Measurements from ENCODE around the gene GOLGA8Q. TPM values are rescaled to one million over a fixed set of nuclear protein-coding genes. Genes with fewer than 3 reads are reported as not detected.
A peak's percentile ranks its signal among the peaks of the same experiment; 100 is the strongest.
"Not testable (repeated sequence)": the region's sequence is repeated elsewhere in the genome, so short reads cannot be mapped to it uniquely, and the experiment has no call there.

The GOLGA8Q gene
- total and polyA plus RNA-seq, 3 experiments from 2014 or later = 1.0 TPM; not detected in 2

- H3K9me3 Mint-ChIP-seq; H3K36me3 ChIP-seq (ENCODE audit: insufficient read depth, low read length); POLR2A ChIA-PET; H3K4me1 ChIP-seq (ENCODE audit: insufficient read depth, low read length); H3K4me3 ChIP-seq (ENCODE audit: low read length); CTCF ChIA-PET; H3K27me3 ChIP-seq (ENCODE audit: insufficient read depth, low read length, poor library complexity, severe bottlenecking); H3K27me3 Mint-ChIP-seq; H3K27ac Mint-ChIP-seq; H3K36me3 Mint-ChIP-seq; H3K27ac ChIP-seq (ENCODE audit: low read depth, low read length); H3K4me1 Mint-ChIP-seq; H3K9me3 ChIP-seq (ENCODE audit: low read length); H3K4me3 Mint-ChIP-seq: not testable (repeated sequence)
- peak in 1 of 5 donors; percentile 0 for DNase-seq
Measured at GRCh38 chr15:30566949-30567348, 15.1 kb downstream of the GOLGA8Q start.

- DNase-seq; CTCF ChIA-PET; H3K4me1 Mint-ChIP-seq; H3K36me3 Mint-ChIP-seq; POLR2A ChIA-PET; H3K4me3 ChIP-seq (ENCODE audit: low read length); H3K9me3 Mint-ChIP-seq; H3K27me3 Mint-ChIP-seq; H3K4me1 ChIP-seq (ENCODE audit: insufficient read depth, low read length); H3K27ac ChIP-seq (ENCODE audit: low read depth, low read length); H3K27ac Mint-ChIP-seq; H3K9me3 ChIP-seq (ENCODE audit: low read length); H3K27me3 ChIP-seq (ENCODE audit: insufficient read depth, low read length, poor library complexity, severe bottlenecking); H3K36me3 ChIP-seq (ENCODE audit: insufficient read depth, low read length); H3K4me3 Mint-ChIP-seq: not testable (repeated sequence)
Measured at GRCh38 chr15:30573012-30573491, 21.2 kb downstream of the GOLGA8Q start.

- H3K9me3 ChIP-seq (ENCODE audit: low read length); H3K4me3 ChIP-seq (ENCODE audit: low read length); H3K27ac ChIP-seq (ENCODE audit: low read depth, low read length); H3K27me3 ChIP-seq (ENCODE audit: insufficient read depth, low read length, poor library complexity, severe bottlenecking); CTCF ChIA-PET; H3K9me3 Mint-ChIP-seq; H3K4me1 Mint-ChIP-seq; H3K36me3 Mint-ChIP-seq; H3K27me3 Mint-ChIP-seq; POLR2A ChIA-PET; H3K27ac Mint-ChIP-seq; H3K4me3 Mint-ChIP-seq; H3K36me3 ChIP-seq (ENCODE audit: insufficient read depth, low read length); DNase-seq; H3K4me1 ChIP-seq (ENCODE audit: insufficient read depth, low read length): not testable (repeated sequence)
Measured at GRCh38 chr15:30579394-30579970, 27.6 kb downstream of the GOLGA8Q start.

- H3K27me3 Mint-ChIP-seq; H3K4me1 Mint-ChIP-seq; H3K27ac ChIP-seq (ENCODE audit: low read depth, low read length); DNase-seq; H3K27me3 ChIP-seq (ENCODE audit: insufficient read depth, low read length, poor library complexity, severe bottlenecking); CTCF ChIA-PET; H3K9me3 ChIP-seq (ENCODE audit: low read length); POLR2A ChIA-PET; H3K36me3 ChIP-seq (ENCODE audit: insufficient read depth, low read length); H3K4me1 ChIP-seq (ENCODE audit: insufficient read depth, low read length); H3K36me3 Mint-ChIP-seq; H3K4me3 Mint-ChIP-seq; H3K9me3 Mint-ChIP-seq; H3K4me3 ChIP-seq (ENCODE audit: low read length); H3K27ac Mint-ChIP-seq: not testable (repeated sequence)
Measured at GRCh38 chr15:30580716-30581115, 28.9 kb downstream of the GOLGA8Q start.

GRCh38 chr15:30598953-30599352 is 47.1 kb downstream of the GOLGA8Q start:
- H3K9me3 Mint-ChIP-seq; H3K36me3 Mint-ChIP-seq; H3K4me3 ChIP-seq (ENCODE audit: low read length); H3K4me1 Mint-ChIP-seq; H3K36me3 ChIP-seq (ENCODE audit: insufficient read depth, low read length); H3K27me3 Mint-ChIP-seq; CTCF ChIA-PET; H3K27ac ChIP-seq (ENCODE audit: low read depth, low read length); H3K4me1 ChIP-seq (ENCODE audit: insufficient read depth, low read length); H3K27ac Mint-ChIP-seq; H3K9me3 ChIP-seq (ENCODE audit: low read length); POLR2A ChIA-PET; H3K4me3 Mint-ChIP-seq; H3K27me3 ChIP-seq (ENCODE audit: insufficient read depth, low read length, poor library complexity, severe bottlenecking): not testable (repeated sequence)
- peak in 1 of 5 donors; percentile 17 for DNase-seq

- H3K4me1 Mint-ChIP-seq; H3K4me1 ChIP-seq (ENCODE audit: insufficient read depth, low read length); H3K9me3 Mint-ChIP-seq; CTCF ChIA-PET; H3K36me3 Mint-ChIP-seq; DNase-seq; POLR2A ChIA-PET; H3K9me3 ChIP-seq (ENCODE audit: low read length); H3K4me3 Mint-ChIP-seq; H3K36me3 ChIP-seq (ENCODE audit: insufficient read depth, low read length); H3K4me3 ChIP-seq (ENCODE audit: low read length); H3K27me3 Mint-ChIP-seq; H3K27me3 ChIP-seq (ENCODE audit: insufficient read depth, low read length, poor library complexity, severe bottlenecking); H3K27ac Mint-ChIP-seq; H3K27ac ChIP-seq (ENCODE audit: low read depth, low read length): not testable (repeated sequence)
Measured at GRCh38 chr15:30603796-30604195, 51.9 kb downstream of the GOLGA8Q start, which contains the start of gene GOLGA8H. GOLGA8H (plus strand) TSS chr15:30604028; CDS start chr15:30604126, 98 bp downstream.

Other genes with a start within 250 kb of the GOLGA8Q start
- not detected for gene CHRFAM7A, start 158.5 kb upstream of the GOLGA8Q start, total RNA-seq
- not detected for gene CHRFAM7A, start 158.5 kb upstream of the GOLGA8Q start, polyA plus RNA-seq
- under 1 TPM; 0.66 to 0.69 TPM for gene GOLGA8R, start 137.8 kb upstream of the GOLGA8Q start, total RNA-seq
- not detected for gene GOLGA8R, start 137.8 kb upstream of the GOLGA8Q start, polyA plus RNA-seq
- gene GOLGA8H, start 52.0 kb downstream of the GOLGA8Q start, total RNA-seq = not detected
- gene GOLGA8H, start 52.0 kb downstream of the GOLGA8Q start, polyA plus RNA-seq = not detected